B cell (primary cell): ENCODE measurements around the gene ZNF311. TPM values are rescaled to one million over a fixed set of nuclear protein-coding genes. Genes with fewer than 3 reads are reported as not detected.

Source experiments
- ATAC-seq: fragments of 200-7000 bp; cut with Tn5 transposase; one replicate; pipeline ENCODE4 v1.10.0; 2021; ENCODE audit warnings: low read depth, mild to moderate bottlenecking, moderate number of reproducible peaks, moderate library complexity
- CTCF ChIA-PET: fragments of 350-600 bp; sonication (Branson Sonifier 250); formaldehyde crosslinking; loops from one replicate; lab custom pipeline; 2021; ENCODE audit warnings: antibody characterized with exemption, inconsistent platforms; lab: Charles Lee
- POLR2A ChIA-PET: fragments of 350-600 bp; sonication (Branson Sonifier 250); formaldehyde crosslinking; loops from one replicate; lab custom pipeline; 2021; ENCODE audit warnings: antibody characterized with exemption; lab: Charles Lee
- DNase-seq: peaks from one replicate; pipeline ENCODE4 v3.0.0; 2013
- H2AFZ ChIP-seq: 2 replicates; pipeline ENCODE4 v1.6.1; 2012; ENCODE audit warnings: mild to moderate bottlenecking, low read depth, low read length; ENCODE audit not compliant: insufficient read depth, poor library complexity, severe bottlenecking
- H3K27ac ChIP-seq, 2 donors: 1 replicate in 1 of 2; 2 replicates in 1 of 2; pipeline ENCODE4 v1.5.1; 2012 to 2013; ENCODE audit warnings: low read length in 2 of 2, mild to moderate bottlenecking in 2 of 2, moderate library complexity in 1 of 2
- H3K27me3 ChIP-seq, 4 experiments: fragments of 200-600 bp in 1 of 4; sonication (generic) in 1 of 4; replicated peaks in 1 of 4; 1 replicate in 2 of 4; 2 replicates in 2 of 4; pipeline versions ENCODE4 v1.6.1 to v1.7.0; 2013 to 2016; ENCODE audit warnings: low read length in 3 of 4, mild to moderate bottlenecking in 2 of 4, mixed read lengths in 1 of 4, moderate library complexity in 1 of 4; ENCODE audit not compliant: insufficient read depth in 4 of 4, control insufficient read depth in 3 of 4; ENCODE audit errors: control extremely low read depth in 1 of 4
- H3K36me3 ChIP-seq, 2 experiments: replicated peaks in 1 of 2; 1 replicate in 1 of 2; 2 replicates in 1 of 2; pipeline versions ENCODE4 v1.6.1 to v1.7.1; 2013; ENCODE audit warnings: low read length in 1 of 2; ENCODE audit not compliant: insufficient read depth in 2 of 2, control insufficient read depth in 1 of 2; ENCODE audit errors: control extremely low read depth in 1 of 2, extremely low read depth in 1 of 2
- H3K4me1 ChIP-seq, 2 donors: fragments of 200-600 bp in 1 of 2; sonication (generic) in 1 of 2; 1 replicate in 1 of 2; 2 replicates in 1 of 2; pipeline versions ENCODE4 v1.5.1 to v1.6.1; 2013 to 2017; ENCODE audit warnings: low read length in 2 of 2; ENCODE audit not compliant: control insufficient read depth in 2 of 2, insufficient read depth in 2 of 2
- H3K4me2 ChIP-seq: replicated peaks from 2 replicates; pipeline ENCODE3; 2012; ENCODE audit warnings: mild to moderate bottlenecking, low read depth, low read length; ENCODE audit not compliant: poor library complexity, severe bottlenecking
- H3K4me3 ChIP-seq, 5 experiments: fragments of 200-600 bp in 1 of 5; sonication (generic) in 1 of 5; 1 replicate in 3 of 5; 2 replicates in 2 of 5; pipeline versions ENCODE4 v1.5.1 to v1.7.0; 2011 to 2016; ENCODE audit warnings: low read length in 4 of 5, mild to moderate bottlenecking in 4 of 5, low read depth in 2 of 5, control low read depth in 1 of 5, moderate library complexity in 1 of 5; ENCODE audit not compliant: insufficient read depth in 1 of 5; ENCODE audit errors: control extremely low read depth in 1 of 5, extremely low read depth in 1 of 5
- H3K79me2 ChIP-seq: fragments of 200-600 bp; sonication (generic); one replicate; pipeline ENCODE4 v1.6.0; 2016; ENCODE audit warnings: low read length; ENCODE audit not compliant: control insufficient read depth, insufficient read depth
- H3K9ac ChIP-seq: fragments of 200-600 bp; sonication (generic); 2 replicates; pipeline ENCODE4 v1.6.1; 2017; ENCODE audit warnings: mild to moderate bottlenecking, low read length, moderate library complexity
- H3K9me3 ChIP-seq, 3 donors: one replicate each; pipeline versions ENCODE4 v1.6.1 to v1.7.1; 2013; ENCODE audit warnings: low read length in 2 of 3; ENCODE audit not compliant: control insufficient read depth in 2 of 3, insufficient read depth in 1 of 3; ENCODE audit errors: control extremely low read depth in 1 of 3
- H4K20me1 ChIP-seq: 2 replicates; pipeline ENCODE4 v1.6.0; 2012; ENCODE audit warnings: mild to moderate bottlenecking, low read length; ENCODE audit not compliant: insufficient read depth, control insufficient read depth, poor library complexity, severe bottlenecking
- H3K27ac Mint-ChIP-seq: one replicate; pipeline ENCODE4 v1.8.0; 2021; ENCODE audit warnings: mixed read lengths
- H3K27me3 Mint-ChIP-seq: one replicate; pipeline ENCODE4 v1.8.0; 2021; ENCODE audit warnings: mixed read lengths
- H3K4me1 Mint-ChIP-seq: one replicate; pipeline ENCODE4 v1.8.0; 2021; ENCODE audit warnings: mixed read lengths
- H3K4me3 Mint-ChIP-seq: one replicate; pipeline ENCODE4 v1.8.0; 2021; ENCODE audit warnings: mixed read lengths
- H3K9me3 Mint-ChIP-seq: one replicate; pipeline ENCODE4 v1.8.0; 2022; ENCODE audit warnings: mixed read lengths; ENCODE audit not compliant: insufficient read depth
- EZH2 ChIP-seq: IDR thresholded peaks from 2 replicates; pipeline ENCODE4 v1.6.1; 2012; ENCODE audit warnings: borderline replicate concordance, low read depth, mild to moderate bottlenecking, moderate library complexity, low read length; ENCODE audit not compliant: insufficient read depth, poor library complexity, severe bottlenecking
- WGBS: methylation state at CpG from one replicate; pipeline ENCODE4 v1.1.5; 2013; ENCODE audit warnings: missing lambda C conversion rate; ENCODE audit not compliant: insufficient coverage; 5-methylcytosine and 5-hydroxymethylcytosine counted together
- intact Hi-C: fragments of 100-400 bp; cut with micrococcal nuclease; formaldehyde crosslinking; loops from one replicate; pipeline ENCODE4 v1.10.0; 2022
- polyA plus RNA-seq: library from polyadenylated mRNA; depleted of rRNA; stranded (reverse); fragments of >200 nt; gene quantifications from 2 replicates; pipeline ENCODE4 v1.2.3, GENCODE V29; 2012
- total RNA-seq, 2 donors: library from RNA; stranded (reverse); fragments of 120-200 nt in 1 of 2; gene quantifications; 1 replicate in 1 of 2; 2 replicates in 1 of 2; pipeline versions ENCODE4 v1.2.3 to v1.2.4, GENCODE V29; 2013 to 2022
- TF ChIP-seq, protein P1 (sequence below): fragments of 200-600 bp; IDR thresholded peaks from one replicate; pipeline ENCODE4 v1.8.0; 2022; ENCODE audit warnings: antibody characterized with exemption, mild to moderate bottlenecking

The ZNF311 gene
- total and polyA plus RNA-seq, 2 donors (not counting 1 experiment from before 2014, with no cell fraction given) = 0.17 TPM; not detected in 1

- H3K27me3 ChIP-seq = peaks cover 0 to 16% (median 2%) of the 10 kb centered on the region in 4 experiments
- H4K20me1 ChIP-seq = no peaks in the 10 kb centered on the region
- no peak overlapping the region for H3K27ac ChIP-seq
- intact Hi-C loops = no loop called here
- no CpG with 5 or more reads among the region's 5 CpGs for WGBS
- POLR2A ChIA-PET = interaction anchor here (0.6 kb wide), 1 partner anchor 55 kb away, joined by 9 read pairs; the partner anchor contains the start of gene TRIM27
- H3K4me3 ChIP-seq = no peak overlapping the region
- CTCF ChIA-PET = interaction anchor here (1.0 to 2.2 kb wide), 3 partner anchors 37 to 303 kb away, joined by 3 to 8 read pairs (median 5); no protein-coding TSS in a partner anchor
- Mint-ChIP-seq H3K27me3 (peaks cover 18% of the 10 kb centered on the region), H3K4me3 (no peak overlapping the region), H3K9me3 (no peaks in the 10 kb centered on the region), H3K27ac (no peak overlapping the region), H3K4me1 (peaks cover 44% of the 10 kb centered on the region)
- peaks cover 0 to 9% (median 1%) of the 10 kb centered on the region in 3 donors for H3K9me3 ChIP-seq
- H2AFZ ChIP-seq = no peak overlapping the region
- no peaks in the 10 kb centered on the region for H3K79me2 ChIP-seq
- no peaks in the 10 kb centered on the region for H3K36me3 ChIP-seq
- no peak for DNase-seq
- H3K4me1 ChIP-seq = peaks cover 29 to 31% of the 10 kb centered on the region in 2 donors
- no peak overlapping the region for H3K4me2 ChIP-seq
- TF ChIP-seq EZH2 = no peak
- TF ChIP-seq, protein P1, sequence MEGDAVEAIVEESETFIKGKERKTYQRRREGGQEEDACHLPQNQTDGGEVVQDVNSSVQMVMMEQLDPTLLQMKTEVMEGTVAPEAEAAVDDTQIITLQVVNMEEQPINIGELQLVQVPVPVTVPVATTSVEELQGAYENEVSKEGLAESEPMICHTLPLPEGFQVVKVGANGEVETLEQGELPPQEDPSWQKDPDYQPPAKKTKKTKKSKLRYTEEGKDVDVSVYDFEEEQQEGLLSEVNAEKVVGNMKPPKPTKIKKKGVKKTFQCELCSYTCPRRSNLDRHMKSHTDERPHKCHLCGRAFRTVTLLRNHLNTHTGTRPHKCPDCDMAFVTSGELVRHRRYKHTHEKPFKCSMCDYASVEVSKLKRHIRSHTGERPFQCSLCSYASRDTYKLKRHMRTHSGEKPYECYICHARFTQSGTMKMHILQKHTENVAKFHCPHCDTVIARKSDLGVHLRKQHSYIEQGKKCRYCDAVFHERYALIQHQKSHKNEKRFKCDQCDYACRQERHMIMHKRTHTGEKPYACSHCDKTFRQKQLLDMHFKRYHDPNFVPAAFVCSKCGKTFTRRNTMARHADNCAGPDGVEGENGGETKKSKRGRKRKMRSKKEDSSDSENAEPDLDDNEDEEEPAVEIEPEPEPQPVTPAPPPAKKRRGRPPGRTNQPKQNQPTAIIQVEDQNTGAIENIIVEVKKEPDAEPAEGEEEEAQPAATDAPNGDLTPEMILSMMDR = no peak
- no peak for ATAC-seq
- H3K9ac ChIP-seq = no peak overlapping the region
Measured at GRCh38 chr6:28978959-28979561, 26.1 kb downstream of the ZNF311 start.

- H3K4me2 ChIP-seq = peak overlapping the region; percentile 79
- ChIA-PET POLR2A (interaction anchor here (0.6 kb wide), 1 partner anchor 54 kb away, joined by 9 read pairs; the partner anchor contains the start of gene TRIM27), CTCF (interaction anchor here (2.2 kb wide), 1 partner anchor 38 kb away, joined by 8 read pairs; no protein-coding TSS in a partner anchor)
- no peak for TF ChIP-seq EZH2
- TF ChIP-seq, protein P1 = no peak
- Mint-ChIP-seq H3K4me3 (peak overlapping the region; percentile 78), H3K27ac (no peak overlapping the region), H3K9me3 (no peaks in the 10 kb centered on the region), H3K4me1 (peaks cover 42% of the 10 kb centered on the region), H3K27me3 (peaks cover 22% of the 10 kb centered on the region)
- no peaks in the 10 kb centered on the region for H3K36me3 ChIP-seq
- no peak overlapping the region for H2AFZ ChIP-seq
- intact Hi-C loops = no loop called here
- H3K27ac ChIP-seq = no peak overlapping the region
- peaks cover 29 to 31% of the 10 kb centered on the region in 2 donors for H3K4me1 ChIP-seq
- peaks cover 0 to 9% (median 1%) of the 10 kb centered on the region in 3 donors for H3K9me3 ChIP-seq
- H3K4me3 ChIP-seq = peak overlapping the region in 1 of 5 experiments; percentile 56
- no peaks in the 10 kb centered on the region for H3K79me2 ChIP-seq
- ATAC-seq (no peak), DNase-seq (no peak)
- 90% methylated on average over 3 of the region's 3 CpGs for WGBS
- H3K9ac ChIP-seq = peak overlapping the region; percentile 57
- H4K20me1 ChIP-seq = no peaks in the 10 kb centered on the region
- peaks cover 0 to 16% (median 2%) of the 10 kb centered on the region in 4 experiments for H3K27me3 ChIP-seq
Measured at GRCh38 chr6:28978133-28978491, 27.0 kb downstream of the ZNF311 start.
